Measurements from ENCODE around the gene ZNF516.
A peak's percentile ranks its signal among the peaks of the same experiment; 100 is the strongest.

The ZNF516 gene

DNA sequence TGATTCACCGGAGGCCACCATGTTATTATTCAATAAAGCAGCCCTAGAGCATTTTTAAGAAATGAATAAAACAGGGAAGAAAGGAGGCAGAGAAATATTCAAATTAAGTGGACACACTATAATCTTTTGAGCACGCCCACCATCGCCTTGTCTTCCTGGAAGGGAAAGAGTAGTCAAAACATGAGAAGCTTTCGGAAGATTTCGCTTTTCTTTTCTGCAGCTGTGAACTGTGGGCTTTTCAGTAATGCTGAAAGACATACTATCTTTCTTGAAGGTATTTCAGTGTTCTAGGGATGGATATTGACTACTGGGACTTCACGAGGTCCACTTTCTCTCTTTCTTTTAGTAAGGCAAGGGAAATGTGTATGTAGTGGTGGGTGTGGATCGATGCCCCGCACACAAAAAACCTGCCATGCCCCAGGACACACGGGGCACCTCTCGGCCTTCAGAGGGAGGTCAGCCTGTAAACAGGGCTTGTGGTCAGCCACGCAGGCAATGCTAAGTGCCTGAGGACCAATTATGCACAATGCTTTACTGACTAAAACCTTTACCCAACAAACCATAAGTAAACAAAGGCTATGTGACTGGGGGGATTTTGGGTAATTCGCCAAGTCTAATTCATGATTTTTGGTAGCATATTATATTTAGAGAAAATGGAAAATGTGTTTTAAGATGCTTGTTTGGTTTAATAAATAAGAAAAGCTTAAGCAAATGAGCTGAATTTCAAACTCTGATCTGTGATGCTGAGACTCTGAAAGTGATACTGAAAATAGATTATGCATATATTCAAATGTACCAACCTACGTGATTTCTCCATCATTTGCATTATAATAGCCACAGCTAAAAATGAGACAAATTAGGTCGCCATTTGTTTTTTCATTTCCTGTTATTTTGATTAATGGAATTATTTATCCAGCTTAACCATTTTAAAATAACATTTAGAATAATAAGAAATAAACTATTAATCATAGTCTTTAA lies 130.5 kb downstream of the ZNF516 start:
- ATAC-seq = no peak

DNA sequence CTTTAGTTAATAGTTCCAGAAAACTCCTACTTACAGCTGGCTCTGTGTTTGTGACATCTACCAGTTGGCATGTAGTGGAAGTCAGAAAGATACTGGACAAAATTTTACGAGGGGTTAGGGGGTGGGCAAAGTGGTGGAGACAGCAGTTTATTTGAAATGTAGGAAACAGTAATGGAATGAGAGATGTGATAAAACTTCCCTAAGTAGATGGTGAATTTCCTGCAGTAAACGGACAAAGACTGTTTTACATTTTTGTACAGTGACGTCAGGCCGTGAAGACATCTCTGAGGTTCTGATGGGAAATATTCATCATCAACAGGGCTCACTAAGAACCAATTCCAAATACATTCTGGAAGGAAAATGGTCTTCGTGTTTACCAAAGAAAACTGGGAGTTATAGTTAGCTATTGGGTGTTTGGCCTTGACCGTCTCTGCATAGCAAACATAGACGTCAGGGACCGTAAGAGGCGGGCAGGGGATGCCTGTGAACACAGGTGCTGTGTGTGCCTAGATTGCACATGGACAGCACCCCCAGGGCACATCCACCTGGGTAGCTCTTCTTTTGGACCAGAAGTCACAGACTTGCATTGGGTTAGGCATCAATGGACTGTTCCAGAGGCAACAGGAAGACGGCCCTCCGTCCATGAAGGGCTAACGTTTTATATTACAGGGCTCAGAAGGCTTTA lies 131.5 kb downstream of the ZNF516 start:
- ATAC-seq = peak; percentile 31; the same call in 1 of the 3 replicates
- TF ChIP-seq BACH2 (CRISPR knock-in tag; IDR thresholded peaks at IDR 0.05; ENCODE audit: borderline replicate concordance) (no peak), TOX (CRISPR knock-in tag; IDR thresholded peaks at IDR 0.05; ENCODE audit: borderline replicate concordance) (no peak), PPARA (CRISPR knock-in tag; IDR thresholded peaks at IDR 0.05; ENCODE audit: borderline replicate concordance) (no peak), ZNF8 (CRISPR knock-in tag; IDR thresholded peaks at IDR 0.05) (no peak)
- TF ChIP-seq, protein P1, sequence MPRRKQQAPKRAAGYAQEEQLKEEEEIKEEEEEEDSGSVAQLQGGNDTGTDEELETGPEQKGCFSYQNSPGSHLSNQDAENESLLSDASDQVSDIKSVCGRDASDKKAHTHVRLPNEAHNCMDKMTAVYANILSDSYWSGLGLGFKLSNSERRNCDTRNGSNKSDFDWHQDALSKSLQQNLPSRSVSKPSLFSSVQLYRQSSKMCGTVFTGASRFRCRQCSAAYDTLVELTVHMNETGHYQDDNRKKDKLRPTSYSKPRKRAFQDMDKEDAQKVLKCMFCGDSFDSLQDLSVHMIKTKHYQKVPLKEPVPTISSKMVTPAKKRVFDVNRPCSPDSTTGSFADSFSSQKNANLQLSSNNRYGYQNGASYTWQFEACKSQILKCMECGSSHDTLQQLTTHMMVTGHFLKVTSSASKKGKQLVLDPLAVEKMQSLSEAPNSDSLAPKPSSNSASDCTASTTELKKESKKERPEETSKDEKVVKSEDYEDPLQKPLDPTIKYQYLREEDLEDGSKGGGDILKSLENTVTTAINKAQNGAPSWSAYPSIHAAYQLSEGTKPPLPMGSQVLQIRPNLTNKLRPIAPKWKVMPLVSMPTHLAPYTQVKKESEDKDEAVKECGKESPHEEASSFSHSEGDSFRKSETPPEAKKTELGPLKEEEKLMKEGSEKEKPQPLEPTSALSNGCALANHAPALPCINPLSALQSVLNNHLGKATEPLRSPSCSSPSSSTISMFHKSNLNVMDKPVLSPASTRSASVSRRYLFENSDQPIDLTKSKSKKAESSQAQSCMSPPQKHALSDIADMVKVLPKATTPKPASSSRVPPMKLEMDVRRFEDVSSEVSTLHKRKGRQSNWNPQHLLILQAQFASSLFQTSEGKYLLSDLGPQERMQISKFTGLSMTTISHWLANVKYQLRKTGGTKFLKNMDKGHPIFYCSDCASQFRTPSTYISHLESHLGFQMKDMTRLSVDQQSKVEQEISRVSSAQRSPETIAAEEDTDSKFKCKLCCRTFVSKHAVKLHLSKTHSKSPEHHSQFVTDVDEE (CRISPR knock-in tag; IDR thresholded peaks at IDR 0.05) = no peak
- TF ChIP-seq, protein P2, sequence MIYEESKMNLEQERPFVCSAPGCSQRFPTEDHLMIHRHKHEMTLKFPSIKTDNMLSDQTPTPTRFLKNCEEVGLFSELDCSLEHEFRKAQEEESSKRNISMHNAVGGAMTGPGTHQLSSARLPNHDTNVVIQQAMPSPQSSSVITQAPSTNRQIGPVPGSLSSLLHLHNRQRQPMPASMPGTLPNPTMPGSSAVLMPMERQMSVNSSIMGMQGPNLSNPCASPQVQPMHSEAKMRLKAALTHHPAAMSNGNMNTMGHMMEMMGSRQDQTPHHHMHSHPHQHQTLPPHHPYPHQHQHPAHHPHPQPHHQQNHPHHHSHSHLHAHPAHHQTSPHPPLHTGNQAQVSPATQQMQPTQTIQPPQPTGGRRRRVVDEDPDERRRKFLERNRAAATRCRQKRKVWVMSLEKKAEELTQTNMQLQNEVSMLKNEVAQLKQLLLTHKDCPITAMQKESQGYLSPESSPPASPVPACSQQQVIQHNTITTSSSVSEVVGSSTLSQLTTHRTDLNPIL (CRISPR knock-in tag; IDR thresholded peaks at IDR 0.05; ENCODE audit: low read depth) = no peak

More for the DNA sequence above, 130.5 kb downstream of the ZNF516 start:
- TF ChIP-seq ZNF565 (CRISPR knock-in tag; conservative IDR thresholded peaks at IDR 0.05; ENCODE audit: low read depth) (no peak), ZFP30 (CRISPR knock-in tag; IDR thresholded peaks at IDR 0.05) (no peak)

DNA sequence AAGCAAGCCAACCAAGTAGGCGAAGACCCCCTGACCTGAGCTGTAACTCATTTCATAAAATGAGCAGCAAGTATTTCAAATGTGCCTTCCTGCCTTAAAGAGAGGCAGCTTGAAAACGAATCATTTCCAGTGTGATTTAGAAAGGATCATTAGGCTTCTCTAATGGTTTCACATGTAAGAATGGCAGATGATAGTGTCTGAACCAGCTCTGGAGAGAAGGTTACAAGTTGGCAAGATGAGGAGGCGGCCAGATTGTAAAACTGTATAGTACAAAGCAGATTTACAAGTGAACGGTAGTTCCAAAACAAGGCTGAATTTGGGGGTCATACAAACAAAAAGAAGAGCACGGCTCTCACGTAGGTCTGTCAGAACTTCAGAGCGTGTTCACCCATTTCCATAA lies 132.4 kb downstream of the ZNF516 start:
- TF ChIP-seq, protein P2 (CRISPR knock-in tag; IDR thresholded peaks at IDR 0.05; ENCODE audit: low read depth) = no peak
- TF ChIP-seq, protein P3, sequence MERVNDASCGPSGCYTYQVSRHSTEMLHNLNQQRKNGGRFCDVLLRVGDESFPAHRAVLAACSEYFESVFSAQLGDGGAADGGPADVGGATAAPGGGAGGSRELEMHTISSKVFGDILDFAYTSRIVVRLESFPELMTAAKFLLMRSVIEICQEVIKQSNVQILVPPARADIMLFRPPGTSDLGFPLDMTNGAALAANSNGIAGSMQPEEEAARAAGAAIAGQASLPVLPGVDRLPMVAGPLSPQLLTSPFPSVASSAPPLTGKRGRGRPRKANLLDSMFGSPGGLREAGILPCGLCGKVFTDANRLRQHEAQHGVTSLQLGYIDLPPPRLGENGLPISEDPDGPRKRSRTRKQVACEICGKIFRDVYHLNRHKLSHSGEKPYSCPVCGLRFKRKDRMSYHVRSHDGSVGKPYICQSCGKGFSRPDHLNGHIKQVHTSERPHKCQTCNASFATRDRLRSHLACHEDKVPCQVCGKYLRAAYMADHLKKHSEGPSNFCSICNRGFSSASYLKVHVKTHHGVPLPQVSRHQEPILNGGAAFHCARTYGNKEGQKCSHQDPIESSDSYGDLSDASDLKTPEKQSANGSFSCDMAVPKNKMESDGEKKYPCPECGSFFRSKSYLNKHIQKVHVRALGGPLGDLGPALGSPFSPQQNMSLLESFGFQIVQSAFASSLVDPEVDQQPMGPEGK (CRISPR knock-in tag; IDR thresholded peaks at IDR 0.05; ENCODE audit: borderline replicate concordance) = no peak
- TF ChIP-seq ZFP3 (CRISPR knock-in tag; IDR thresholded peaks at IDR 0.05) = no peak
- TF ChIP-seq RARB (CRISPR knock-in tag; IDR thresholded peaks at IDR 0.05) = no peak
- TF ChIP-seq CSDC2 (CRISPR knock-in tag; IDR thresholded peaks at IDR 0.05) = no peak
- no peak for TF ChIP-seq ISL1 (CRISPR knock-in tag; IDR thresholded peaks at IDR 0.05)
- TF ChIP-seq TCF4 (CRISPR knock-in tag; IDR thresholded peaks at IDR 0.05; ENCODE audit: borderline replicate concordance) = no peak
- TF ChIP-seq, protein P4, sequence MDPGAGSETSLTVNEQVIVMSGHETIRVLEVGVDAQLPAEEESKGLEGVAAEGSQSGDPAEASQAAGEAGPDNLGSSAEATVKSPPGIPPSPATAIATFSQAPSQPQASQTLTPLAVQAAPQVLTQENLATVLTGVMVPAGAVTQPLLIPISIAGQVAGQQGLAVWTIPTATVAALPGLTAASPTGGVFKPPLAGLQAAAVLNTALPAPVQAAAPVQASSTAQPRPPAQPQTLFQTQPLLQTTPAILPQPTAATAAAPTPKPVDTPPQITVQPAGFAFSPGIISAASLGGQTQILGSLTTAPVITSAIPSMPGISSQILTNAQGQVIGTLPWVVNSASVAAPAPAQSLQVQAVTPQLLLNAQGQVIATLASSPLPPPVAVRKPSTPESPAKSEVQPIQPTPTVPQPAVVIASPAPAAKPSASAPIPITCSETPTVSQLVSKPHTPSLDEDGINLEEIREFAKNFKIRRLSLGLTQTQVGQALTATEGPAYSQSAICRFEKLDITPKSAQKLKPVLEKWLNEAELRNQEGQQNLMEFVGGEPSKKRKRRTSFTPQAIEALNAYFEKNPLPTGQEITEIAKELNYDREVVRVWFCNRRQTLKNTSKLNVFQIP (CRISPR knock-in tag; IDR thresholded peaks at IDR 0.05; ENCODE audit: borderline replicate concordance, low read depth) = no peak
- TF ChIP-seq PPARA (CRISPR knock-in tag; IDR thresholded peaks at IDR 0.05; ENCODE audit: borderline replicate concordance) = no peak
- ATAC-seq = no peak

DNA sequence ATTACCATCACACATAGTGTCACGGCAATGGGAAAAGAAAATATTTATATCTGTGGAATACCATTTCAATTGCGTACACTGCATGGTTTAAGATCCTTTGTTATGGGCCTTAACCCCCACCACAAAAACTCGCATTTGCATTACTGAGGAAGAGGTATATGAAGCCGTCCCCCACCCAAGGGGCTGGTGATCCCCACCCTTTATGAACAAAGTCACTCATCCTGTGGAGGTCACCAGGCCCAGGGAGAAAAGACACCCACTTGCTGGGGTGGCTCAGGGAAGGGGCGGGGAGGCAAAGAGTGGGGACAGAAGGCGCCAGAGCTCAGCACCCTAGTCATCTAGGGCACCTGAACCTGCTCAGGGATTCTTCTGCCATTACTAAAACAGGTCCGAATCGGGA lies 133.8 kb downstream of the ZNF516 start:
- no peak for ATAC-seq
- TF ChIP-seq, protein P4 (CRISPR knock-in tag; IDR thresholded peaks at IDR 0.05; ENCODE audit: borderline replicate concordance, low read depth) = no peak
- no peak for TF ChIP-seq BACH2 (CRISPR knock-in tag; IDR thresholded peaks at IDR 0.05; ENCODE audit: borderline replicate concordance)
- TF ChIP-seq ZC3H10 (CRISPR knock-in tag; IDR thresholded peaks at IDR 0.05) = no peak
- TF ChIP-seq, protein P5, sequence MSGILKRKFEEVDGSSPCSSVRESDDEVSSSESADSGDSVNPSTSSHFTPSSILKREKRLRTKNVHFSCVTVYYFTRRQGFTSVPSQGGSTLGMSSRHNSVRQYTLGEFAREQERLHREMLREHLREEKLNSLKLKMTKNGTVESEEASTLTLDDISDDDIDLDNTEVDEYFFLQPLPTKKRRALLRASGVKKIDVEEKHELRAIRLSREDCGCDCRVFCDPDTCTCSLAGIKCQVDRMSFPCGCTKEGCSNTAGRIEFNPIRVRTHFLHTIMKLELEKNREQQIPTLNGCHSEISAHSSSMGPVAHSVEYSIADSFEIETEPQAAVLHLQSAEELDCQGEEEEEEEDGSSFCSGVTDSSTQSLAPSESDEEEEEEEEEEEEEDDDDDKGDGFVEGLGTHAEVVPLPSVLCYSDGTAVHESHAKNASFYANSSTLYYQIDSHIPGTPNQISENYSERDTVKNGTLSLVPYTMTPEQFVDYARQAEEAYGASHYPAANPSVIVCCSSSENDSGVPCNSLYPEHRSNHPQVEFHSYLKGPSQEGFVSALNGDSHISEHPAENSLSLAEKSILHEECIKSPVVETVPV (CRISPR knock-in tag; IDR thresholded peaks at IDR 0.05) = no peak
- TF ChIP-seq ZNF8 (CRISPR knock-in tag; IDR thresholded peaks at IDR 0.05) = no peak
- TF ChIP-seq, protein P1 (CRISPR knock-in tag; IDR thresholded peaks at IDR 0.05) = no peak
- no peak for TF ChIP-seq ISL1 (CRISPR knock-in tag; IDR thresholded peaks at IDR 0.05)
